Ovary (tissue), 9 donors: Measurements from ENCODE around the gene C5orf24. TPM values are rescaled to one million over a fixed set of nuclear protein-coding genes. Genes with fewer than 3 reads are reported as not detected.

ENCODE experiments used
- DNase-seq, 5 donors: peaks; one replicate each; pipeline ENCODE4 v3.0.0-alpha.2; 2019 to 2020
- H3K27ac ChIP-seq, 2 donors: fragments of 200-600 bp; one replicate each; pipeline versions ENCODE4 v1.5.1 to v1.8.0; 2019 to 2022
- H3K27me3 ChIP-seq: fragments of 200-600 bp; one replicate; pipeline ENCODE4 v1.8.0; 2022
- H3K36me3 ChIP-seq: fragments of 200-600 bp; sonication (generic); one replicate; pipeline ENCODE4 v1.5.1; 2019
- H3K4me1 ChIP-seq: one replicate; pipeline ENCODE4 v1.8.1; 2013; ENCODE audit warnings: mild to moderate bottlenecking, moderate library complexity; ENCODE audit not compliant: insufficient read depth
- H3K4me3 ChIP-seq: fragments of 200-600 bp; sonication (generic); one replicate; pipeline ENCODE4 v1.5.1; 2017
- H3K9me3 ChIP-seq, 2 donors: fragments of 200-600 bp in 1 of 2; sonication (generic) in 1 of 2; one replicate each; pipeline versions ENCODE4 v1.5.1 to v1.8.1; 2013 to 2019; ENCODE audit warnings: mild to moderate bottlenecking in 1 of 2, moderate library complexity in 1 of 2
- CTCF ChIP-seq, 3 donors: fragments of 450-650 bp in 2 of 3; fragments of 200-600 bp in 1 of 3; IDR thresholded peaks; one replicate each; pipeline versions ENCODE4 v1.5.1 to v1.8.0; 2016 to 2022; ENCODE audit warnings: antibody characterized with exemption in 3 of 3, mild to moderate bottlenecking in 1 of 3
- EP300 ChIP-seq: sonication (generic); formaldehyde crosslinking; IDR thresholded peaks from one replicate; pipeline ENCODE4 v1.6.1; 2017; ENCODE audit warnings: antibody characterized with exemption
- POLR2A ChIP-seq: fragments of 450-650 bp; IDR thresholded peaks from one replicate; pipeline ENCODE4 v1.6.1; 2017; ENCODE audit warnings: antibody characterized with exemption, mild to moderate bottlenecking, moderate library complexity
- WGBS, 3 donors: extraction: QIAGEN DNeasy Blood & Tissue Kit in 1 of 3; methylation state at CpG; one replicate each; pipeline versions ENCODE4 v1.1.5 to v1.1.7; 2013 to 2017; 5-methylcytosine and 5-hydroxymethylcytosine counted together
- intact Hi-C, 4 donors: fragments of 100-400 bp; cut with DNase I; formaldehyde crosslinking; loops; one replicate each; pipeline versions ENCODE4 v1.11.0 to v1.15.1; 2022 to 2023
- polyA plus RNA-seq, 2 donors: library from polyadenylated mRNA; stranded (reverse); fragments of 200-250 nt in 1 of 2; fragments of 350-450 nt in 1 of 2; fragmentation: Illumina TruSeq in 1 of 2; extraction: RNeasy Lipid Tissue Mini Kit (QIAGEN cat#74804) in 1 of 2; gene quantifications; one replicate each; pipeline ENCODE4 v1.2.3, GENCODE V29; 2013 to 2014
- total RNA-seq, 7 donors: library from RNA; depleted of rRNA in 2 of 7; stranded (reverse); fragments of >200 nt in 2 of 7; fragmentation: NEBNext Ultra II Directional in 3 of 7; extraction: Animal tissue kit (Norgen Biotek cat#: 25700) in 3 of 7; gene quantifications; one replicate each; pipeline versions ENCODE4 v1.1.0 to v1.2.4, GENCODE V29; 2016 to 2023
- donor health status: DM: no; HTN: no; CAD: no; lungs with moderate emphysema.
- donor health status: DM: no; HTN: no; CAD: no.
- donor health status: Bipolar disorder and iron deficiency.
- donor health status: DM: yes; HTN: yes; CAD: no.
- donor health status: DM: no; HTN: no; CAD: no.
- donor health status: DM: yes; HTN: yes; CAD: no.

The C5orf24 gene
- total and polyA plus RNA-seq, 9 donors, result 20.0 to 46.8 (median 36.3) TPM

DNA sequence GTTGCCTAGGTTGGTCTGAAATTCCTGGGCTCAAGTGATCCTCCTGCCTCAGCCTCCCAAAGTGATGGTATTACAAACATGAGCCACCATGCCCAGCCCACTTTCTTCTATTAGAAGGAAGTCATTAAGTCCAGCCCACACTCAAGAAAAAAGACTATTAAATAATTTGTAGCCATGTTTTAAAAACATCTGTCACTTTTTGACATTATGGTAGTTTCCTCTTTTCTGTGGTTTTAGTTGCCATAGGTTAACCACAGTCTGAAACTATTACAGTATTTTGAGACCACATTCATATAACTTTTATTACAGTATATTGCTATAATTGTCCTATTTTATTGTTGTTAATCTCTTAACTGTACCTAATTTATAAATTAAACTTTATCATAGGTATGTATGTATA, 31.9 kb upstream of the C5orf24 start:
- intact Hi-C loops, result no loop called here
- Histone ChIP-seq H3K27ac (no peak overlapping the region), H3K36me3 (no peaks in the 10 kb centered on the region), H3K9me3 (no peaks in the 10 kb centered on the region), H3K4me1 (no peaks in the 10 kb centered on the region), H3K4me3 (no peak overlapping the region), H3K27me3 (no peaks in the 10 kb centered on the region)
- no peak for DNase-seq
- no peak for TF ChIP-seq CTCF (IDR thresholded peaks at IDR 0.05)
- no peak for TF ChIP-seq POLR2A
- TF ChIP-seq EP300, result no peak

- no peak overlapping the region for H3K27ac ChIP-seq
- H3K36me3 ChIP-seq, result no peaks in the 10 kb centered on the region
- no peak for DNase-seq
- intact Hi-C loops, result no loop called here
- H3K4me1 ChIP-seq, result no peaks in the 10 kb centered on the region
- H3K27me3 ChIP-seq, result no peaks in the 10 kb centered on the region
- H3K4me3 ChIP-seq, result no peak overlapping the region
- no peak for TF ChIP-seq CTCF (IDR thresholded peaks at IDR 0.05)
- no peak for TF ChIP-seq EP300
- TF ChIP-seq POLR2A, result no peak
- H3K9me3 ChIP-seq, result no peaks in the 10 kb centered on the region
- whole genome bisulfite sequencing, 3 donors, result 83 to 86% (median 86%) methylated on average over 4 of the region's 4 CpGs
These were observed 28.8 kb upstream of the C5orf24 start for GRCh38 chr5:134817006-134817405.

GRCh38 chr5:134818776-134819175, 27.0 kb upstream of the C5orf24 start:
- Histone ChIP-seq H3K27me3 (no peaks in the 10 kb centered on the region), H3K9me3 (no peaks in the 10 kb centered on the region), H3K27ac (no peak overlapping the region), H3K36me3 (no peaks in the 10 kb centered on the region), H3K4me1 (no peaks in the 10 kb centered on the region), H3K4me3 (no peak overlapping the region)
- TF ChIP-seq EP300, result no peak
- TF ChIP-seq POLR2A, result no peak
- no peak for TF ChIP-seq CTCF (IDR thresholded peaks at IDR 0.05)
- intact Hi-C loops, result no loop called here
- DNase-seq, result no peak
- WGBS, 3 donors, result 88 to 94% (median 89%) methylated on average over 4 of the region's 4 CpGs

GRCh38 chr5:134819407-134819963, 26.3 kb upstream of the C5orf24 start:
- H3K36me3 ChIP-seq, result no peaks in the 10 kb centered on the region
- H3K27me3 ChIP-seq, result no peaks in the 10 kb centered on the region
- 77 to 81% (median 80%) methylated on average over 4 of the region's 4 CpGs for WGBS, 3 donors
- no peak for DNase-seq
- no peak overlapping the region for H3K4me3 ChIP-seq
- no peaks in the 10 kb centered on the region for H3K4me1 ChIP-seq
- intact Hi-C loops, result no loop called here
- TF ChIP-seq CTCF (IDR thresholded peaks at IDR 0.05) (no peak), EP300 (no peak), POLR2A (no peak)
- no peak overlapping the region for H3K27ac ChIP-seq
- no peaks in the 10 kb centered on the region for H3K9me3 ChIP-seq
